ENCODE data around the gene TSPAN15.

The TSPAN15 gene

DNA sequence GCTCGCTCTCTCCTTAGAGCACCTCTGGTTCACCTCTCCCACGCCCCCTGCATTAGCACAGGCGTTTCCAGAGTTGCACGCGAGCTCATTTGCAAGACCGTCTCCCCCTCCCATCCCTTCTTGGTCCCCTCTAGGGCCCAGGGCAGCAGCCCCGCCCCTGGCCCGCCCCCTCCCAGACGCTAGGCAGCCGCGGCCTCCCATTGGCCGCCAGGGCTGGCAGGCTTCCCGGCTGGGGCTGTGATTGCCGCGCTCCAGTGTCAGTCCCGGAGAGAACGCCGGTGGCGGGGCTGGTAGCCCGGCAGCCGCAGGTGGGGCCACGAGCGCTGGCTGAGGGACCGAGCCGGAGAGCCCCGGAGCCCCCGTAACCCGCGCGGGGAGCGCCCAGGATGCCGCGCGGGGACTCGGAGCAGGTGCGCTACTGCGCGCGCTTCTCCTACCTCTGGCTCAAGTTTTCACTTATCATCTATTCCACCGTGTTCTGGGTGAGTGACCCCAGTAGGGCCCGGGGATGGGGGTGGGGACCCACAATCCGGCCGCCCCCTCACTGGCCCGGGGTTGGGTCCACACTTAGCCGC is at the start of gene TSPAN15:
Gene TSPAN15 (plus strand): TSS at position 257 of the 575 bp plus-strand sequence. CDS start 130 bp downstream, at position 387.
- Histone ChIP-seq H3K27me3 (ENCODE audit: low read depth, low read length) (no peaks in the 10 kb centered on the region), H3K9me3 (ENCODE audit: control insufficient read depth in 1 of 2, low read length in 2 of 2) (no peaks in the 10 kb centered on the region), H3K27ac (ENCODE audit: low read length) (peak within 1 kb of the TSS; percentile 58), H3K4me3 (ENCODE audit: low read depth in 1 of 2, low read length in 2 of 2) (peak within 1 kb of the TSS; percentile 72 to 86), H3K36me3 (ENCODE audit: control insufficient read depth in 1 of 2, insufficient read depth in 2 of 2, low read length in 2 of 2) (no peaks in the 10 kb centered on the region), H3K4me1 (ENCODE audit: control insufficient read depth in 1 of 2, insufficient read depth in 2 of 2, low read length in 2 of 2) (peaks cover 0 to 44% of the 10 kb centered on the region in 2 donors)

DNA sequence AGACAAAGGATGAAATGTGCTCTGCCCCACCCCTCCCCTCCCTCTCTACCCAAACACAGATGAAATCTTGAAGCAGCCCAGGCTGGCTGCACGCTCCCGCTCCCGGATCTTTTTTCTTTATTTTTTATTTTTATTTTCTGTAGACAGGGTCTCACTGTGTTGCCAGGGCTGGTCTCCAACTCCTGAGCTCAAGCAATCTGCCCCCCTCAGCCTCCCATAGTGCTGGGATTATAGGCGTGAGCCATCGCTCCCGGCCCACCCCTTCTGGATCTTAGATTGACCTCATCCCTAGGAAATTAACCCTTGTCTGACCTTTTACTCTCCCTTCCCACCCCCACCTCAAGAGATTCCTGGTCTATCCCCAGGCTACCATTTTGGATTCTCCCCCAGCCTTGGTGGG is 48.9 kb upstream of the TSPAN15 start:
- H3K27ac ChIP-seq (ENCODE audit: low read length) = no peak overlapping the region

DNA sequence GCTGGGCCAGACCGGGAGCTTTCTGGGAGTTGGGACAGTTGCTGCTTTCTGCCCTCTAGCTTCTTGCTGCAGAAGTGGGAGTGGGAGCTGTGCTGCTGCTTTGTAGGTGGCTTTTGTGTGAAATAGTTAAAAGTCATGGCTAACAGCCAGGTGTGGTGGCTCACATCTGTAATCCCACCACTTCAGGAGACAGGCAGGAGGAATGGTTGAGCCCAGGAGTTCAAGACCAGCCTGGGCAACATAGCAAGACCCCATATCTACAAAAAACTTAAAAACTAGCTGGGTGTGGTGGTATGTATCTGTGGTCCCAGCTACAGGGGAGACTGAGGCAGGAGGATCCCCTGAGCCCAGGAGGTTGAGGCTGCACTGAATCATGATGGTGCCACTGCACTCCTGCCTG is 48.2 kb upstream of the TSPAN15 start:
- H3K9me3 ChIP-seq (ENCODE audit: control insufficient read depth in 1 of 2, low read length in 2 of 2) = no peaks in the 10 kb centered on the region
- H3K4me3 ChIP-seq (ENCODE audit: low read depth in 1 of 2, low read length in 2 of 2) = no peak overlapping the region
- no peaks in the 10 kb centered on the region for H3K27me3 ChIP-seq (ENCODE audit: low read depth, low read length)
- peaks cover 9 to 42% of the 10 kb centered on the region in 2 donors for H3K36me3 ChIP-seq (ENCODE audit: control insufficient read depth in 1 of 2, insufficient read depth in 2 of 2, low read length in 2 of 2)
- peaks cover 6 to 38% of the 10 kb centered on the region in 2 donors for H3K4me1 ChIP-seq (ENCODE audit: control insufficient read depth in 1 of 2, insufficient read depth in 2 of 2, low read length in 2 of 2)
- H3K27ac ChIP-seq (ENCODE audit: low read length) = no peak overlapping the region

More for the DNA sequence above, 48.9 kb upstream of the TSPAN15 start:
- Histone ChIP-seq H3K27me3 (ENCODE audit: low read depth, low read length) (no peaks in the 10 kb centered on the region), H3K4me3 (ENCODE audit: low read depth in 1 of 2, low read length in 2 of 2) (no peak overlapping the region), H3K36me3 (ENCODE audit: control insufficient read depth in 1 of 2, insufficient read depth in 2 of 2, low read length in 2 of 2) (peaks cover 9 to 42% of the 10 kb centered on the region in 2 donors), H3K9me3 (ENCODE audit: control insufficient read depth in 1 of 2, low read length in 2 of 2) (no peaks in the 10 kb centered on the region), H3K4me1 (ENCODE audit: control insufficient read depth in 1 of 2, insufficient read depth in 2 of 2, low read length in 2 of 2) (peaks cover 3 to 31% of the 10 kb centered on the region in 2 donors)

DNA sequence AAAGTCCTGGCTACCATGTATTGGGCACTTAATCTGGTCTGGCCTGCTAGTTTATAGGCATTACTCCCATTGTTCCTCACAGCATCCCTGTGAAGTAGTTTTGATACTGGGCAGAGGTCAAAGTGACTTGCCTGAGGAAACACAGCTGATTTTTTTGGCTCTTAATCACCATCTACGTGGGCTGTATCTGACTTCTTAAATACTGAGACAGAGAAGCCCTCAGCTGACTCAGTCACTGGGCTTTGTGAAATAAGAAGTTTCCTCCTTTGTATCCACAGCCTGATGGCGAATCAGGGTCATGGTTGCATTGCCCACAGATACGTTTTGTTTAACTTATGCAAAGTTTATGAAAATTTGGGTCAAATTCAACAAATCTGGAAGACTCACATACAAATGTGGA is 47.7 kb upstream of the TSPAN15 start:
- peaks cover 7 to 40% of the 10 kb centered on the region in 2 donors for H3K4me1 ChIP-seq (ENCODE audit: control insufficient read depth in 1 of 2, insufficient read depth in 2 of 2, low read length in 2 of 2)

DNA sequence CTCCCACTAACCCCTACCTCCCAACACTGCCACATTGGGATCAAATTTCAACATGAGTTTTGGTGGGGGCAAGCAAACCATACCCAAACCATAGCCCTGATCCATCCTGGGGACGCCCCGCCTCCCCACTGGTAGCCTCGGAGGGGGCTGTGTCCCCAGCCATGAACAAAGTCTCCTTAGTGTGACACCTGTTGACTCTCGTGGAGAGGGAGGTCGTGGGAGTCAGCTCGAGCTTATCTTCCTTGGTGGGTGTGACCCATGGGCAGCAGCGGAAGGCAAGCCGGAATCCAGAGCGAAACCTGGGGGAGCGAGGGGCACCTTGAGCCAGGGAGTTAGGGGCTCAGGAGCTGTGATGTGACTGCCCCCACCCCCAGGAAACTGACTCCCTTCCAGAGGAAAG is 46.5 kb upstream of the TSPAN15 start:
- Histone ChIP-seq H3K36me3 (ENCODE audit: control insufficient read depth in 1 of 2, insufficient read depth in 2 of 2, low read length in 2 of 2) (peaks cover 9 to 29% of the 10 kb centered on the region in 2 donors), H3K27ac (ENCODE audit: low read length) (peak overlapping the region; percentile 1), H3K4me3 (ENCODE audit: low read depth in 1 of 2, low read length in 2 of 2) (no peak overlapping the region), H3K27me3 (ENCODE audit: low read depth, low read length) (no peaks in the 10 kb centered on the region), H3K4me1 (ENCODE audit: control insufficient read depth in 1 of 2, insufficient read depth in 2 of 2, low read length in 2 of 2) (peaks cover 7 to 40% of the 10 kb centered on the region in 2 donors), H3K9me3 (ENCODE audit: control insufficient read depth in 1 of 2, low read length in 2 of 2) (no peaks in the 10 kb centered on the region)

More for the DNA sequence above, 47.7 kb upstream of the TSPAN15 start:
- Histone ChIP-seq H3K36me3 (ENCODE audit: control insufficient read depth in 1 of 2, insufficient read depth in 2 of 2, low read length in 2 of 2) (peaks cover 9 to 39% of the 10 kb centered on the region in 2 donors), H3K9me3 (ENCODE audit: control insufficient read depth in 1 of 2, low read length in 2 of 2) (no peaks in the 10 kb centered on the region), H3K4me3 (ENCODE audit: low read depth in 1 of 2, low read length in 2 of 2) (no peak overlapping the region), H3K27me3 (ENCODE audit: low read depth, low read length) (no peaks in the 10 kb centered on the region), H3K27ac (ENCODE audit: low read length) (no peak overlapping the region)

DNA sequence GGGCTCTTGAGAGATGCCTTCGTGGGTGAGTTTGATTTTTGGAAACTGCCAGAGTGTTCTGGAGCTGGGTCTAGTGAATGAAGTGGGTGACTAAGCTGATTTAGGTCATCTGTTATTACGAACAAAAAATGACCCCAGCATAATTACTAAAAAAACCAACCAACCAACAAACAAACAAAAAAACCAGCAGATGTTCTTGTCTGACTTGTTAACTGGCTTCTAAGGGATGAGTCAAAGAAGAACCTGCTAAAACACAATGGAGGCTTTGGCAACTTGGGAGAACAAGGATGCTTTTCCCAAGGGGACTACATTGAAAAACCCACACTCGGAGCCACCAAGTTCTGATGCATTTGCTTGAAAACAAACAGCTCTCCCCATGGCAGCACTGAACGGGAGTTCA is 46.0 kb upstream of the TSPAN15 start:
- Histone ChIP-seq H3K9me3 (ENCODE audit: control insufficient read depth in 1 of 2, low read length in 2 of 2) (no peaks in the 10 kb centered on the region), H3K27me3 (ENCODE audit: low read depth, low read length) (no peaks in the 10 kb centered on the region), H3K27ac (ENCODE audit: low read length) (peak overlapping the region; percentile 1), H3K4me1 (ENCODE audit: control insufficient read depth in 1 of 2, insufficient read depth in 2 of 2, low read length in 2 of 2) (peaks cover 7 to 40% of the 10 kb centered on the region in 2 donors), H3K36me3 (ENCODE audit: control insufficient read depth in 1 of 2, insufficient read depth in 2 of 2, low read length in 2 of 2) (peaks cover 9 to 29% of the 10 kb centered on the region in 2 donors), H3K4me3 (ENCODE audit: low read depth in 1 of 2, low read length in 2 of 2) (no peak overlapping the region)

DNA sequence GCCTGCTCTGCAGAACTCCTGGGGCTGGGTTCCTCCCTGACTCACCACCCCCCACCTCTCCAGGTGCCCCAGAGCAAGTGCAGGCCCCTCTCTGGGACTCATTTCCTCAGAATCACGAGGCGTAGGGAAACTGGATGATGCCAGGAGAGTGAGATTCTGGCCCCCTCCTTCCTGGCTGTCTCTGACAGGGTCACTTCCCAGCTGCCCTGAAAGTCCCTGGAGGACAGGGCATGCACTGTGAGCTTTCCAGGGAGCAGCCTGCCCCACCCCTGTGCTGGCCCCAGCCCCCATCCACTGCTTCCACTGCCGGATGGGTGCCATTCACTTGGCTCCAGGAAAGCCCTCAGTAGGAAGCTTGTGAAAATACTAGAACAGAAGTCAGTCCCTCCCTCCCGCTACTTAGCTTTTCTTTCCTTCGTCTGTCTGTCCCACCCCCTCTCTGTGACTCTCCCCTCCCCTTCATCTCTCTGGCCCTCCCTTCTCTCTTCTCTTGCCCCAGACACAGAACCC is 44.9 kb upstream of the TSPAN15 start:
- H3K36me3 ChIP-seq (ENCODE audit: control insufficient read depth in 1 of 2, insufficient read depth in 2 of 2, low read length in 2 of 2) = peaks cover 9 to 22% of the 10 kb centered on the region in 2 donors
- peaks cover 7 to 51% of the 10 kb centered on the region in 2 donors for H3K4me1 ChIP-seq (ENCODE audit: control insufficient read depth in 1 of 2, insufficient read depth in 2 of 2, low read length in 2 of 2)
- no peaks in the 10 kb centered on the region for H3K27me3 ChIP-seq (ENCODE audit: low read depth, low read length)
- no peaks in the 10 kb centered on the region for H3K9me3 ChIP-seq (ENCODE audit: control insufficient read depth in 1 of 2, low read length in 2 of 2)
- H3K4me3 ChIP-seq (ENCODE audit: low read depth in 1 of 2, low read length in 2 of 2) = no peak overlapping the region
- H3K27ac ChIP-seq (ENCODE audit: low read length) = no peak overlapping the region

DNA sequence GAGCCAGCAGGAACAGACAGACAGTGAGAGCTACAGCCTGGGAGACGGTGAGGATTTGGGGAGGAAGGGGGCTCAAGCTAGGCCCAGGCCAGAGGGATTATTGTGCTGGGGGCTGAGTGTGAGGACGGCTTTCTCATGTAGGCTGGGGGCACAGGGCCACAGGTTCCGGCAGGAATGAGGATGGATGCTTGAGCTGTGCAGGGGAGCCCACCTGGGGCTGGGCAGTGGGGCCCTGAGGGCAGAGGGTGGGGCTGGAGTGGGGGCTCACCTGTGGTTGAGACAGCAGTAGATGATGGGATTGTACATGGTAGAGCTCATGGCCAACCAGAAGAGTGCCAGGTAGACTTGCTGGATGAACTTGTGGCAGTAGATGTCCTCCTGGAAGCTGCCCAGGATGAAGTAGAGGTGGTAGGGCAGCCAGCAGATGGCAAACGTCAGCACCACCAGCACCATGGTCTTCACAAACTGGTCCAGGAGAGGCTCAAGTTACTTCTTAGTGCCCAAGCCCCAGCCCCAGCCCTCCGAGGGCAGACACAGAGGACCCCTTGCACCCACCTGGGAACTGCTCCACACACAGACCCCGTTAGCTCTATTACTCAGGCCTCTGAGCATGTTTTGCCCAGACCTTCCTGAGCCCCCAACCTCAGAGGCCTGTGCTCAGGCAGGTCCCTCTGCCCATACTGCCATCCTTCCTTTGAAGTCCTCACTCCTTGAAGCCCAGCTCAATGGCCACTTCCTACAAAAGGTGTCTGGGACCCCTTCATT is 44.3 kb upstream of the TSPAN15 start:
- Histone ChIP-seq H3K27me3 (ENCODE audit: low read depth, low read length) (no peaks in the 10 kb centered on the region), H3K36me3 (ENCODE audit: control insufficient read depth in 1 of 2, insufficient read depth in 2 of 2, low read length in 2 of 2) (peaks cover 9 to 20% of the 10 kb centered on the region in 2 donors), H3K4me1 (ENCODE audit: control insufficient read depth in 1 of 2, insufficient read depth in 2 of 2, low read length in 2 of 2) (peaks cover 7 to 51% of the 10 kb centered on the region in 2 donors), H3K27ac (ENCODE audit: low read length) (no peak overlapping the region), H3K4me3 (ENCODE audit: low read depth in 1 of 2, low read length in 2 of 2) (no peak overlapping the region), H3K9me3 (ENCODE audit: control insufficient read depth in 1 of 2, low read length in 2 of 2) (no peaks in the 10 kb centered on the region)

DNA sequence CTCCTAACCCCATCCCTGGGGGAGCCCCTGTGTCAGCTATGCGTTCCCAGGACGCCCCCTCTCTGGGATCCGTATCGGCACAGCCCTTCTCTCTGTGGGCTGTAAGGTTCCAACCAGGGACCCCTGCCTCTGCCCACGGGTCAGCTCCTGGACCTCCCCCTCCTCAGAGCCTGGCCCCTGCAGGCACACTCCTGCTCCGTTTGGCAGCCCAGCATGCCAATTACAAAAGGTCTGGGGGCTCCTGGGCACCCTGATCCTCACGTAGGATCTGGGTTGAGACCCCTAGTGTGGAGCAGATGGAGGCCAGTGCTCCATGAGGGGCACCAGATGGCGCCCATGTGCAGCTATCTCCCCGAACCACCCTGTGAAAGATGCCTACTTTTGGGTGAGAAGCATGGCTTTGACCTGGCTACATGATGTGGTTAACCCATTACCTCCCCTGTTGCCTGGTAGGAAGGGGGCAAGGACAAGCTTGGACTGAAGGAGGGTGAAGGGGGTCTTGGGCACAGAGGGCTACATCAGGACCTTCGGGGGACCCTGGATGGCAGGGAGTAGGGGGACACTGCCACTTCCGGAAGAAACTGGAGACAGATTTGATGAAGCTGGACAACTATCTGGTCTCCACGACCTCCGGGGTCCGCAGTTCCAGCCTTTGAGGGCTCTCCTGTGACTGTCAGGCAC is 43.5 kb upstream of the TSPAN15 start:
- H3K4me3 ChIP-seq (ENCODE audit: low read depth in 1 of 2, low read length in 2 of 2) = peak overlapping the region in 1 of 2 donors; percentile 14
- H3K4me1 ChIP-seq (ENCODE audit: control insufficient read depth in 1 of 2, insufficient read depth in 2 of 2, low read length in 2 of 2) = peaks cover 7 to 52% of the 10 kb centered on the region in 2 donors
- no peaks in the 10 kb centered on the region for H3K9me3 ChIP-seq (ENCODE audit: control insufficient read depth in 1 of 2, low read length in 2 of 2)
- H3K27me3 ChIP-seq (ENCODE audit: low read depth, low read length) = no peaks in the 10 kb centered on the region
- peaks cover 7 to 17% of the 10 kb centered on the region in 2 donors for H3K36me3 ChIP-seq (ENCODE audit: control insufficient read depth in 1 of 2, insufficient read depth in 2 of 2, low read length in 2 of 2)
- peak overlapping the region; percentile 69 for H3K27ac ChIP-seq (ENCODE audit: low read length)

DNA sequence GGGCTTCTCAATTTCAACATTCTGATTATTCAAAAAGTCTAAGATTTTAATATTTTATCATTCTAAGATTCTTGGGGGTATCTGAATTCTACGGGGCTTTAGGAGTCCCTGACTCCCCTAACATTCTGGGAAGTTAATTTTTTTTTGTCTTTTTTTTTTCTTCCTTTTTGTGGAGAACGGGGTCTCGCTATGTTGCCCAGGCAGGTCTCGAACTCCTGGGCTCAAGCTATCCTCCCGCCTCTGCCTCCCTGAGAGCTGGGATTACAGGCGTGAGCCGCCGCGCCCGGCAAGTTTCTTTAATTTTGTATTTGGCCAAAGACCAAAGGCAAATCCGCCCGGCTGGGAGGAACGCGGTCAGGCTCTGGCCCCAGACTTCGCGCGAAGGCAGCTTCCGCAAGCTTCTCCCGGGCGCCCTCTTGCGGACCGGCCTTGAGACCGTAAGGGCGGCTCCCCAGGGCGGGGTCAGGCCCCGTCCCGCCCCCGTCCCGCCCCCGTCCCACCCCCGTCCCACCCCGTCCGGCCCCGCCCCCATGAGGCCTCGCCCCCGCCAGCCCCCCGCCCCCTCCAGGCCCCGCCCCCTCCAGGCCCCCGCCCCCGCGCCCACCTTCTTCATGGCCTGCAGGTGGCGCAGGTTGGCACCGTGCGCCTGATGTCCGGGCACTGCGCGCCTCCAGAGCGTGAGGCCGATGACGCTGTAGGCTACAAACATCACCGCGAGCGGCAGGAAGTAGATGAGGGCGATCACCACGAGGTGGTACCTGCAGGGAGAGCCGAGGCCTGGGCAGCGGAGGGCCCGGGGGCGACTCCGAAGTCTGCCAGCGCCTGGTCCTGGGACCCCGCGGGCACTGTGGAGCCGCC is 42.7 kb upstream of the TSPAN15 start:
- Histone ChIP-seq H3K27ac (ENCODE audit: low read length) (peak overlapping the region; percentile 92), H3K4me3 (ENCODE audit: low read depth in 1 of 2, low read length in 2 of 2) (peak overlapping the region; percentile 18 to 56), H3K4me1 (ENCODE audit: control insufficient read depth in 1 of 2, insufficient read depth in 2 of 2, low read length in 2 of 2) (peaks cover 7 to 47% of the 10 kb centered on the region in 2 donors), H3K27me3 (ENCODE audit: low read depth, low read length) (no peaks in the 10 kb centered on the region), H3K9me3 (ENCODE audit: control insufficient read depth in 1 of 2, low read length in 2 of 2) (no peaks in the 10 kb centered on the region), H3K36me3 (ENCODE audit: control insufficient read depth in 1 of 2, insufficient read depth in 2 of 2, low read length in 2 of 2) (peaks cover 4 to 12% of the 10 kb centered on the region in 2 donors)
